Progenitor cell of endocrine pancreas (in vitro differentiated cells): Measurements from ENCODE around the gene ARSK. TPM values are rescaled to one million over a fixed set of nuclear protein-coding genes. Genes with fewer than 3 reads are reported as not detected.

ENCODE experiments used
- DNase-seq: peaks from one replicate; pipeline ENCODE4 v3.0.0; 2021; ENCODE audit warnings: low spot score; ENCODE audit not compliant: unreplicated experiment
- H3K27ac Mint-ChIP-seq: 2 replicates; pipeline ENCODE4 v1.8.0; 2021; ENCODE audit warnings: mild to moderate bottlenecking, moderate library complexity, mixed read lengths
- H3K27me3 Mint-ChIP-seq: 2 replicates; pipeline ENCODE4 v1.8.0; 2021; ENCODE audit warnings: mixed read lengths
- H3K36me3 Mint-ChIP-seq: 2 replicates; pipeline ENCODE4 v1.8.0; 2022; ENCODE audit warnings: mixed read lengths; ENCODE audit not compliant: insufficient read depth
- H3K4me1 Mint-ChIP-seq: 2 replicates; pipeline ENCODE4 v1.8.0; 2021; ENCODE audit warnings: low read depth, mixed read lengths
- H3K4me3 Mint-ChIP-seq: 2 replicates; pipeline ENCODE4 v1.8.0; 2021; ENCODE audit warnings: low read depth, mild to moderate bottlenecking, moderate library complexity, mixed read lengths
- H3K9me3 Mint-ChIP-seq: 2 replicates; pipeline ENCODE4 v1.8.0; 2021; ENCODE audit warnings: low read depth, mixed read lengths
- total RNA-seq: library from RNA; stranded (reverse); gene quantifications from 2 replicates; pipeline ENCODE4 v1.2.1, GENCODE V29; 2021
- TF ChIP-seq, protein P1 (sequence below): fragments of 200-600 bp; sonication (generic); IDR thresholded peaks from one replicate; pipeline ENCODE4 v1.5.0; 2021; ENCODE audit warnings: antibody characterized with exemption, mild to moderate bottlenecking; ENCODE audit not compliant: unreplicated experiment

ARSK gene
- total RNA-seq, 1 donor from 2014 or later = 11.2 TPM

DNA sequence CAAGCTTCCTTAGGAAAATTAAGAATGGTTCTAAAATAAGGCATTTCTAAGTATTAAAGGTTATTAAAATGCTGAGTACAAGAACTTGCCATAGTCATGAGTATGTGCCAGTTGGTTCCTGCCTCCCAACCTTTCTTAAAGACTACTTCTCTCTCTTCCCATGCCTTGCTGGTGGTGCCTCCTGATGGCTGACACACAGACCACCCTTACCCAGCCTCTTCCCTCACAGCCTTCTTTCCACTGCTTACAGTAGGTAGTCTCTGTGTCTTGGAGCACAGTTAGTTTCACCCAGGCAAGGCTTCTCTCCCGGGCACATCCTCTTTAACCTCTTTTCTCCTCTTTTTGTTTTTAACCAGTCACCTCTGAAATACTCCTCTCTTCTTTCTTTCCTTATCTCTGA lies 44.4 kb downstream of the ARSK start:
- no peak overlapping the region for H3K27ac Mint-ChIP-seq
- no peak overlapping the region for H3K4me3 Mint-ChIP-seq
- H3K27me3 Mint-ChIP-seq = no peaks in the 10 kb centered on the region
- H3K4me1 Mint-ChIP-seq = peaks cover 4% of the 10 kb centered on the region
- TF ChIP-seq, protein P1, sequence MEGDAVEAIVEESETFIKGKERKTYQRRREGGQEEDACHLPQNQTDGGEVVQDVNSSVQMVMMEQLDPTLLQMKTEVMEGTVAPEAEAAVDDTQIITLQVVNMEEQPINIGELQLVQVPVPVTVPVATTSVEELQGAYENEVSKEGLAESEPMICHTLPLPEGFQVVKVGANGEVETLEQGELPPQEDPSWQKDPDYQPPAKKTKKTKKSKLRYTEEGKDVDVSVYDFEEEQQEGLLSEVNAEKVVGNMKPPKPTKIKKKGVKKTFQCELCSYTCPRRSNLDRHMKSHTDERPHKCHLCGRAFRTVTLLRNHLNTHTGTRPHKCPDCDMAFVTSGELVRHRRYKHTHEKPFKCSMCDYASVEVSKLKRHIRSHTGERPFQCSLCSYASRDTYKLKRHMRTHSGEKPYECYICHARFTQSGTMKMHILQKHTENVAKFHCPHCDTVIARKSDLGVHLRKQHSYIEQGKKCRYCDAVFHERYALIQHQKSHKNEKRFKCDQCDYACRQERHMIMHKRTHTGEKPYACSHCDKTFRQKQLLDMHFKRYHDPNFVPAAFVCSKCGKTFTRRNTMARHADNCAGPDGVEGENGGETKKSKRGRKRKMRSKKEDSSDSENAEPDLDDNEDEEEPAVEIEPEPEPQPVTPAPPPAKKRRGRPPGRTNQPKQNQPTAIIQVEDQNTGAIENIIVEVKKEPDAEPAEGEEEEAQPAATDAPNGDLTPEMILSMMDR = no peak
- no peaks in the 10 kb centered on the region for H3K9me3 Mint-ChIP-seq
- no peak for DNase-seq
- H3K36me3 Mint-ChIP-seq = peaks cover 1% of the 10 kb centered on the region

DNA sequence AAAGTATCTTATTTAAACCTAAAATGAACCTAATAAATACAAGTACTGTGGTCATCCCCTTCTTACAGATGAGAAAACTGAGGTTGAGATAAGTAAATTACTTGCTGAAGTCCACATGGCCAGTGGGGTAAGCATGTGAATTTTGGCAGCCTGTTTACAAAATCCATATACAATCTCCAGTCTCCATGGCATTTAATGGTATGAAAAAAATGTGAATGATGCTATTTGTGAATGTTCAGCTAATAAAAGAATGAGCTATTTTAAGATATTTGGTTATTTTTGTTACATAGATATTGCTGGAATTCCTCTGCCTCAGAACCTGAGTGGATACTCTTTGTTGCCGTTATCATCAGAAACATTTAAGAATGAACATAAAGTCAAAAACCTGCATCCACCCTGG lies 45.7 kb downstream of the ARSK start:
- Mint-ChIP-seq H3K4me3 (no peak overlapping the region), H3K27me3 (no peaks in the 10 kb centered on the region), H3K4me1 (peaks cover 4% of the 10 kb centered on the region), H3K27ac (no peak overlapping the region), H3K36me3 (peaks cover 4% of the 10 kb centered on the region), H3K9me3 (no peaks in the 10 kb centered on the region)
- TF ChIP-seq, protein P1 = no peak
- no peak for DNase-seq

DNA sequence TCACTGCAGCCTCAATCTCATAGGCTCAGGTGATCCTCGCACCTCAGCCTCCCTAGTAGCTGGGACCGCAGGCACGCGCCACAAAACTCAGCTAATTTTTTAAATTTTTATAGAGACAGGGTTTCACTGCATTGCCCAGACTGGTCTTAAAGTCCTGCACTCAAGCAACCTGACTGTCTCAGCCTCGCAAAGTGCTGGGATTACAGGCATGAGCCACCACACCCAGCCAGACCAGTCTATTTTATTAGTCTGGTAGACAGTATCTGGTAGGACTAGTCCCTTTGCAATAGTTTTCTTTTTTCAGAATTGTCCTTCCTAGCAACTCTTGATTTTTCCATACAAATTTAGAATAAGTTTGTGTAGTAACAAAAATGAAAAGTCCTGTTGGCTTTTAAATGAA lies 50.9 kb downstream of the ARSK start:
- H3K27ac Mint-ChIP-seq = no peak overlapping the region
- peaks cover 5% of the 10 kb centered on the region for H3K36me3 Mint-ChIP-seq
- TF ChIP-seq, protein P1 = no peak
- no peak for DNase-seq
- no peaks in the 10 kb centered on the region for H3K27me3 Mint-ChIP-seq
- no peaks in the 10 kb centered on the region for H3K9me3 Mint-ChIP-seq
- no peak overlapping the region for H3K4me3 Mint-ChIP-seq
- H3K4me1 Mint-ChIP-seq = no peaks in the 10 kb centered on the region

DNA sequence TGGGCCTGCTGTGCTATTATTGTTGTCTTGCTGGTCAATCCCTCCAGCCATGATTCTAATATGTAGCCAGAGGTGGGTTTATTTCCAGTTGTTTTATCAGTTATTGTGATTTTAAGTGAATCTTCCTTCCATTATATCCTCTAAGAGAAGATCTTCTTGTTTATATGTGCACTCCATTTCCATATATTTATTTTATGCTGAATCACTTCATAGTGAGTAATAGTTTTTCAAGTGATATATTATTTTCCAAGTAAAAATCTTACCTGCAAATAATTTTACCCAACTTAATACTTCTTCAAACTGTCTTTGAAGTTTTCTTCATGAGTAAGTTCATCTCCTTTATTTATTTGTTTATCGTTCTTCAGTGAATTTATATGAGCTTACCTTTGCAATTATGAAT lies 51.5 kb downstream of the ARSK start:
- H3K27me3 Mint-ChIP-seq = no peaks in the 10 kb centered on the region
- H3K4me3 Mint-ChIP-seq = no peak overlapping the region
- no peak for DNase-seq
- peaks cover 5% of the 10 kb centered on the region for H3K36me3 Mint-ChIP-seq
- H3K4me1 Mint-ChIP-seq = no peaks in the 10 kb centered on the region
- H3K27ac Mint-ChIP-seq = no peak overlapping the region
- TF ChIP-seq, protein P1 = no peak
- H3K9me3 Mint-ChIP-seq = no peaks in the 10 kb centered on the region

DNA sequence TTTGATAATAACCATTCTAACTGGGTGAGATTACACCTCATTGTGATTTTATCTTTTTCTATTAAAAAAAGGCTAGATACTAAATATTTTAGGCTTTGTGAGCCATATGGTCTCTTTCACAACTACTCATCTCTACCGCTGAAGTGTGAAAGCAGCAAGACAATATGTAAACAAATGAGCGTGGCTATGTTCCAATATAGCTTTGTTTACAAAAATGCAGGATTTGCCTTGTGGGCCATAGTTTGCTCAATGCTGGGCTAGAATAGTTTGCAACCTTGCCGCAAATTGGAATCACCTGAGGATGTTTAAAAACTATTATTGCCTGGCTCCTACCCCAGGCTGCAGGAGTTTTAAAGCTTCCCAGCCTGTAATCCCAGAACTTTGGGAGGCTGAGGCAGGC lies 54.8 kb downstream of the ARSK start:
- no peaks in the 10 kb centered on the region for H3K4me1 Mint-ChIP-seq
- H3K36me3 Mint-ChIP-seq = peaks cover 5% of the 10 kb centered on the region
- TF ChIP-seq, protein P1 = no peak
- H3K27ac Mint-ChIP-seq = no peak overlapping the region
- no peak overlapping the region for H3K4me3 Mint-ChIP-seq
- no peaks in the 10 kb centered on the region for H3K27me3 Mint-ChIP-seq
- H3K9me3 Mint-ChIP-seq = peaks cover 9% of the 10 kb centered on the region
- no peak for DNase-seq
